ENCODE data around the gene SAMD9. TPM values are rescaled to one million over a fixed set of nuclear protein-coding genes. Genes with fewer than 3 reads are reported as not detected.
A peak's percentile ranks its signal among the peaks of the same experiment; 100 is the strongest.

The SAMD9 gene
- total RNA-seq = 10 to 100 TPM; 23.1 to 35.7 TPM

- peak; percentile 84 for ATAC-seq (replicated peaks)
- H3K27me3 Mint-ChIP-seq = no peaks in the 10 kb centered on the region
- H3K9me3 Mint-ChIP-seq = peaks cover 5% of the 10 kb centered on the region
These were observed at the start of gene SAMD9 for GRCh38 chr7:93117852-93118530. Gene SAMD9, minus strand, starts transcription at chr7:93117979. Its CDS starts 11,882 bp downstream, at chr7:93106097.

GRCh38 chr7:93165447-93165846 is 47.7 kb upstream of the SAMD9 start:
- peak; percentile 92 for ATAC-seq (replicated peaks)
- Mint-ChIP-seq H3K4me3 (peak overlapping the region; percentile 15), H3K27ac (peak overlapping the region; percentile 37), H3K4me1 (no peaks in the 10 kb centered on the region), H3K9me3 (peaks cover 24% of the 10 kb centered on the region), H3K36me3 (ENCODE audit: low read depth) (no peaks in the 10 kb centered on the region), H3K27me3 (no peaks in the 10 kb centered on the region)

More at GRCh38 chr7:93117852-93118530, at the start of gene SAMD9:
- H3K4me1 Mint-ChIP-seq = peaks cover 23% of the 10 kb centered on the region
- H3K27ac Mint-ChIP-seq = peak within 1 kb of the TSS; percentile 91
- H3K36me3 Mint-ChIP-seq (ENCODE audit: low read depth) = peaks cover 38% of the 10 kb centered on the region
- H3K4me3 Mint-ChIP-seq = peak within 1 kb of the TSS; percentile 98

- no peaks in the 10 kb centered on the region for H3K4me1 Mint-ChIP-seq
- no peaks in the 10 kb centered on the region for H3K36me3 Mint-ChIP-seq (ENCODE audit: low read depth)
- H3K9me3 Mint-ChIP-seq = peaks cover 24% of the 10 kb centered on the region
- H3K27ac Mint-ChIP-seq = no peak overlapping the region
- ATAC-seq (replicated peaks) = no peak
- no peak overlapping the region for H3K4me3 Mint-ChIP-seq
- H3K27me3 Mint-ChIP-seq = no peaks in the 10 kb centered on the region
These were observed 47.0 kb upstream of the SAMD9 start for GRCh38 chr7:93164766-93165165.

DNA sequence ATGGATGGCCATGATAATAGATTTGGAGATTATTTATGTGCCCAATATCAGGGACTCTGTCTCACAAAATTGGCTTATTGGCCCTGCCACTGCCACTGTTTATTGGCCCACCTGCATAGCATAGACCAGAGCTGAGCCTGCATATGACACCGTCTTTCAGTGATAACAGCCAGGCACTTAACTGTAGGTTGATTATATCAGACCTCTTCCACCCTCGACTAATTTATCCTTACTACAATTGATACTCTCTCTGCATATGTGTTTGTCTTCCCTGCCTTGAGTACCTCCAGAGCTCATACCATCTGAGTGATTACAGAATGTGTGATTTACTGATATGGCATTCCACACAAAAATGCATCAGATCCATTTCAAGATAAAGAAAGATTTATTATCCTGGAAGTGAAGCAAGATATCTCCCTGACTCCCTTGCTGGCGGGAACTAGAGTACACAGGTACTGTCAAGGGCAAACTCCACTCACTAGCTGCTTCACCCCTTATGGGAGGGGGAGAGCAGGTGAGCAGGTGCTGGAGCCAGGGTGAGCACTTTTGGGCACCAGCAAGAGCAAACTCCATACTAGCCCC is 43.5 kb upstream of the SAMD9 start:
- Mint-ChIP-seq H3K36me3 (ENCODE audit: low read depth) (no peaks in the 10 kb centered on the region), H3K27me3 (no peaks in the 10 kb centered on the region), H3K9me3 (peaks cover 11% of the 10 kb centered on the region), H3K4me3 (no peak overlapping the region), H3K27ac (no peak overlapping the region), H3K4me1 (no peaks in the 10 kb centered on the region)
- ATAC-seq (replicated peaks) = no peak

GRCh38 chr7:93160410-93160809 is 42.6 kb upstream of the SAMD9 start:
- no peaks in the 10 kb centered on the region for H3K36me3 Mint-ChIP-seq (ENCODE audit: low read depth)
- no peaks in the 10 kb centered on the region for H3K4me1 Mint-ChIP-seq
- no peaks in the 10 kb centered on the region for H3K27me3 Mint-ChIP-seq
- no peak overlapping the region for H3K4me3 Mint-ChIP-seq
- ATAC-seq (replicated peaks) = peak; percentile 82
- peaks cover 11% of the 10 kb centered on the region for H3K9me3 Mint-ChIP-seq
- H3K27ac Mint-ChIP-seq = peak overlapping the region; percentile 18

GRCh38 chr7:93159490-93159889 is 41.7 kb upstream of the SAMD9 start:
- no peaks in the 10 kb centered on the region for H3K4me1 Mint-ChIP-seq
- no peaks in the 10 kb centered on the region for H3K27me3 Mint-ChIP-seq
- ATAC-seq (replicated peaks) = no peak
- no peaks in the 10 kb centered on the region for H3K36me3 Mint-ChIP-seq (ENCODE audit: low read depth)
- no peak overlapping the region for H3K4me3 Mint-ChIP-seq
- H3K9me3 Mint-ChIP-seq = peaks cover 11% of the 10 kb centered on the region
- no peak overlapping the region for H3K27ac Mint-ChIP-seq

DNA sequence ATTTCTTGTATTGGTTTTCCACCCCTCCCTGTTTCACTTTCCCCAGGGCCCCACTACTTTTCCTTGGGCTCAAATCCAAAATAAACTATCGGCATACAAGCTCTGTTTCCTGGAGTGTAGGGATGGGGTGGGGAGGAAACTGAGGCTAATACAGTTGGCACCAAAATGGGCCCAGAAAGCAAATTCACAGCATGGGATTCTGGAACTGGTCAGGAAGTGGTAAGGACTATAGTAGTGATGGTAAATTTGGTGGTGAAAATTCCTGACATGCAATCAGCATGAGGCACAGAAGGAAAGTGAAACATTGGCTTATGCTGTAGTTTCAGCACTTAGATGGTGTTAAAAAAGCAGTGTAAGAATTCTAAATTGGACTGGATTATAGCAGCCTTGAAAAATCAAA is 39.1 kb upstream of the SAMD9 start:
- Mint-ChIP-seq H3K9me3 (peaks cover 3% of the 10 kb centered on the region), H3K27ac (no peak overlapping the region), H3K4me1 (no peaks in the 10 kb centered on the region), H3K36me3 (ENCODE audit: low read depth) (no peaks in the 10 kb centered on the region), H3K27me3 (no peaks in the 10 kb centered on the region), H3K4me3 (no peak overlapping the region)
- no peak for ATAC-seq (replicated peaks)

GRCh38 chr7:93150200-93150835 is 32.5 kb upstream of the SAMD9 start:
- no peaks in the 10 kb centered on the region for H3K36me3 Mint-ChIP-seq (ENCODE audit: low read depth)
- no peaks in the 10 kb centered on the region for H3K27me3 Mint-ChIP-seq
- no peak for ATAC-seq (replicated peaks)
- H3K27ac Mint-ChIP-seq = peak overlapping the region; percentile 49
- no peak overlapping the region for H3K4me3 Mint-ChIP-seq
- peaks cover 23% of the 10 kb centered on the region for H3K4me1 Mint-ChIP-seq
- H3K9me3 Mint-ChIP-seq = peaks cover 6% of the 10 kb centered on the region

- no peaks in the 10 kb centered on the region for H3K27me3 Mint-ChIP-seq
These were observed 30.9 kb upstream of the SAMD9 start for GRCh38 chr7:93148727-93149126.

GRCh38 chr7:93148144-93148543 is 30.4 kb upstream of the SAMD9 start, which contains the start of gene SAMD9L:
Gene SAMD9L, minus strand, starts transcription at chr7:93148385. Its CDS starts 12,414 bp downstream, at chr7:93135971.
- peaks cover 26% of the 10 kb centered on the region for H3K4me1 Mint-ChIP-seq
- ATAC-seq (replicated peaks) = peak; percentile 63

More at GRCh38 chr7:93148727-93149126, 30.9 kb upstream of the SAMD9 start:
- no peak for ATAC-seq (replicated peaks)
- Mint-ChIP-seq H3K27ac (peak overlapping the region; percentile 98), H3K36me3 (ENCODE audit: low read depth) (no peaks in the 10 kb centered on the region), H3K9me3 (peaks cover 6% of the 10 kb centered on the region), H3K4me1 (peaks cover 23% of the 10 kb centered on the region), H3K4me3 (peak overlapping the region; percentile 92)

GRCh38 chr7:93147363-93147762 is 29.6 kb upstream of the SAMD9 start:
- Mint-ChIP-seq H3K9me3 (peaks cover 6% of the 10 kb centered on the region), H3K36me3 (ENCODE audit: low read depth) (no peaks in the 10 kb centered on the region), H3K4me3 (peak overlapping the region; percentile 92), H3K4me1 (peaks cover 26% of the 10 kb centered on the region), H3K27ac (peak overlapping the region; percentile 98), H3K27me3 (no peaks in the 10 kb centered on the region)
- peak; percentile 88 for ATAC-seq (replicated peaks)

More at GRCh38 chr7:93148144-93148543, 30.4 kb upstream of the SAMD9 start, which contains the start of gene SAMD9L:
- no peaks in the 10 kb centered on the region for H3K36me3 Mint-ChIP-seq (ENCODE audit: low read depth)
- peak within 1 kb of the TSS; percentile 98 for H3K27ac Mint-ChIP-seq
- no peaks in the 10 kb centered on the region for H3K27me3 Mint-ChIP-seq
- peak within 1 kb of the TSS; percentile 92 for H3K4me3 Mint-ChIP-seq
- H3K9me3 Mint-ChIP-seq = peaks cover 6% of the 10 kb centered on the region

GRCh38 chr7:93146472-93147141 is 28.8 kb upstream of the SAMD9 start:
- Mint-ChIP-seq H3K9me3 (peaks cover 6% of the 10 kb centered on the region), H3K4me1 (peaks cover 26% of the 10 kb centered on the region), H3K27me3 (no peaks in the 10 kb centered on the region), H3K4me3 (peak overlapping the region; percentile 92), H3K36me3 (ENCODE audit: low read depth) (no peaks in the 10 kb centered on the region), H3K27ac (peak overlapping the region; percentile 98)
- ATAC-seq (replicated peaks) = peak; percentile 65

GRCh38 chr7:93146036-93146435 is 28.3 kb upstream of the SAMD9 start:
- Mint-ChIP-seq H3K27ac (peak overlapping the region; percentile 67), H3K36me3 (ENCODE audit: low read depth) (no peaks in the 10 kb centered on the region)

DNA sequence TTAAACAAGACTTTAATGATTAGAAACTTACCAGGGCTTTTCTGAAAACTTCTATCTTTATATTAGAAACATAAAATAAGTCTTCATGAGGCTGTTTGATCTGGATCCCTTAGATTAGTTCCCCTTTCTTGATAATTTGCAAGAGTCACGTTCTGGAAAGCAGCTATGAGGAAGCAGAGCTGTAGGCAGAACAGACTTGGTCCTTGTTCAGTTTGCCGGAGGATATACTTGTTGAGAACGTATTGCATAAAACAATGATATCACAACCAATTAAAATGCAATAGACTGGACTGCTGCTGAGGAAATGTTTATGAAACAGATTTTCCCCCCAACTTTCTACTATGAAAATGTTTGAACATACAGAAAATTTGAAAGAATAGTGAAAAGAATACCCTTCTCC is 27.6 kb upstream of the SAMD9 start:
- peak overlapping the region; percentile 92 for H3K4me3 Mint-ChIP-seq
- no peaks in the 10 kb centered on the region for H3K27me3 Mint-ChIP-seq
- H3K36me3 Mint-ChIP-seq (ENCODE audit: low read depth) = no peaks in the 10 kb centered on the region
- peaks cover 6% of the 10 kb centered on the region for H3K9me3 Mint-ChIP-seq
- no peak for ATAC-seq (replicated peaks)
- no peak overlapping the region for H3K27ac Mint-ChIP-seq
- H3K4me1 Mint-ChIP-seq = peaks cover 26% of the 10 kb centered on the region

More at GRCh38 chr7:93146036-93146435, 28.3 kb upstream of the SAMD9 start:
- no peak for ATAC-seq (replicated peaks)
- H3K4me1 Mint-ChIP-seq = peaks cover 26% of the 10 kb centered on the region
- H3K9me3 Mint-ChIP-seq = peaks cover 6% of the 10 kb centered on the region
- H3K4me3 Mint-ChIP-seq = peak overlapping the region; percentile 92
- H3K27me3 Mint-ChIP-seq = no peaks in the 10 kb centered on the region

Measured in activated T-helper 17 cell treated with anti-CD3 and anti-CD28 coated beads, Interleukin-2, amount 50 U/mL, for 72 hours (primary cell).